Prostate gland (tissue), 2 donors: Measurements from ENCODE around the gene HTD2.
"Not testable (repeated sequence)": the region's sequence is repeated elsewhere in the genome, so short reads cannot be mapped to it uniquely, and the experiment has no call there.

ENCODE experiments used
- POLR2A ChIP-seq: fragments of 450-650 bp; IDR thresholded peaks from one replicate; pipeline ENCODE4 v1.6.1; 2016; ENCODE audit warnings: antibody characterized with exemption, mild to moderate bottlenecking
- POLR2AphosphoS5 ChIP-seq: sonication (generic); formaldehyde crosslinking; IDR thresholded peaks from one replicate; pipeline ENCODE4 v1.6.1; 2017; ENCODE audit warnings: antibody characterized with exemption
- TF ChIP-seq, protein P1 (sequence below), 4 experiments: fragments of 200-600 bp in 2 of 4; fragments of 450-650 bp in 2 of 4; sonication (generic) in 2 of 4; IDR thresholded peaks; 1 replicate in 3 of 4; 2 replicates in 1 of 4; pipeline ENCODE4 v1.5.1; 2016 to 2019; ENCODE audit warnings: antibody characterized with exemption in 4 of 4, mild to moderate bottlenecking in 2 of 4, moderate library complexity in 2 of 4

DNA sequence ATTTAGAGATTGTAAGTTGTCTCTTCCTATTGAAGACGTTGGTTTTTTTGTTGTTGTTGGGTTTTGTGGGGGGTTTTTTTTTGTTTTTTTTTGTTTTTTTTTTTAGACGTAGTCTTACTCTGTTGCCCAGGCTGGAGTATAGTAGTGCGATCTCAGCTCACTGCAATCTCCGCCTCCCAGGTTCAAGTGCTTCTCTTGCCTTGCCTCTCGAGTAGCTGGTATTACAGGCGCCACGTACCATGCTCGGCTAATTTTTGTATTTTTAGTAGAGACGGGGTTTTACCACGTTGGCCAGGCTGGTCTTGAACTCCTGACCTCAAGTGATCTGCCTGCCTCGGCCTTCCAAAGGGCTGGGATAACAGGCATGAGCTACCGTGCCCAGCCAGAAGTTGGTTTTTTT is 32.8 kb downstream of the HTD2 start:
- TF ChIP-seq POLR2A, POLR2AphosphoS5: not testable (repeated sequence)
- TF ChIP-seq, protein P1, sequence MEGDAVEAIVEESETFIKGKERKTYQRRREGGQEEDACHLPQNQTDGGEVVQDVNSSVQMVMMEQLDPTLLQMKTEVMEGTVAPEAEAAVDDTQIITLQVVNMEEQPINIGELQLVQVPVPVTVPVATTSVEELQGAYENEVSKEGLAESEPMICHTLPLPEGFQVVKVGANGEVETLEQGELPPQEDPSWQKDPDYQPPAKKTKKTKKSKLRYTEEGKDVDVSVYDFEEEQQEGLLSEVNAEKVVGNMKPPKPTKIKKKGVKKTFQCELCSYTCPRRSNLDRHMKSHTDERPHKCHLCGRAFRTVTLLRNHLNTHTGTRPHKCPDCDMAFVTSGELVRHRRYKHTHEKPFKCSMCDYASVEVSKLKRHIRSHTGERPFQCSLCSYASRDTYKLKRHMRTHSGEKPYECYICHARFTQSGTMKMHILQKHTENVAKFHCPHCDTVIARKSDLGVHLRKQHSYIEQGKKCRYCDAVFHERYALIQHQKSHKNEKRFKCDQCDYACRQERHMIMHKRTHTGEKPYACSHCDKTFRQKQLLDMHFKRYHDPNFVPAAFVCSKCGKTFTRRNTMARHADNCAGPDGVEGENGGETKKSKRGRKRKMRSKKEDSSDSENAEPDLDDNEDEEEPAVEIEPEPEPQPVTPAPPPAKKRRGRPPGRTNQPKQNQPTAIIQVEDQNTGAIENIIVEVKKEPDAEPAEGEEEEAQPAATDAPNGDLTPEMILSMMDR (IDR thresholded peaks at IDR 0.05): not testable (repeated sequence)
